ENCODE data around the gene RBFA. TPM values are rescaled to one million over a fixed set of nuclear protein-coding genes. Genes with fewer than 3 reads are reported as not detected.

The RBFA gene
- total RNA-seq, 1 donor from 2014 or later, result 19.4 TPM

DNA sequence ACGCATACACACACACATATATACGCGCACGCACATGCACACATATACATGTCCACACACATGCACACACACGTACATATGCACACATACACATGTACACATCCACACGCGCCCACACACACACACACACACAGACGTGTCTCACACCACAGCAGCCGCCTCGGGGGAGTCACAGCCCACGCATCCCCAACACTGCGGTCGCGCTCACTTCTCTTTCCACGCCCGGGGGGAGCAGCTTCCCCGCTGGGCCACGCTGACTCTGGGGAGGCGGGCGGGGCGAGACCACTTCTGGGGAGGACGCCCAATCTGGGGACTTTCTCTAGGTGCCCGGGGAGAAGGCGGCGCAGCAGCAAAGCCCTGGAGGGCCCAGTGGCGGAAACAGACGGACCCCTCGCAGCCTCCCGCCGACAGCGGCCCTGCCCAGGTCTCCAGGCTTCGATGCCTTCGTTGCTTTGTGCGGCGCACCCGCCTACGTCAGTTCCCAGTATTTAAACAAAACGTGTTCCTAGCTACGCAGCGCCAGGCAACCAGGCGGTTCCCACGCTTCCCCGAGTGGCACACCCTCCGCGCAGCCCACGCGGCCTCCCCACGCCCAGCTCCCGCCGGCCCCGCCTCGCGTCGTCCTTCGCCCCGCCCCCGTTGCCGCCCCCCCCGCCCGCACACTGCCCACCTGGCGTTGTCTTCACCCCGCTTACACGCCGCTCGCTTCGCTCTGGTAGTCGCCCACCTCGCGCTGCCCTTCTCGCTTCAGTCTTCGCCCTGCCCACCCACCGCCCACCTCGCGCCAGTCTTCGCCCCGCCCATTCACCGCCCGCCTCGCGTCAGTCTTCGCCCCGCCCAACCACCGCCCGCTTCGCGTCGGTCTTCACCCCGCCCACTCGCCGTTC, 810 bp upstream of the RBFA start:
- ATAC-seq, result peak; percentile 6

- no peak for ATAC-seq
Measured at GRCh38 chr18:80034852-80035406, 695 bp downstream of the RBFA start.

DNA sequence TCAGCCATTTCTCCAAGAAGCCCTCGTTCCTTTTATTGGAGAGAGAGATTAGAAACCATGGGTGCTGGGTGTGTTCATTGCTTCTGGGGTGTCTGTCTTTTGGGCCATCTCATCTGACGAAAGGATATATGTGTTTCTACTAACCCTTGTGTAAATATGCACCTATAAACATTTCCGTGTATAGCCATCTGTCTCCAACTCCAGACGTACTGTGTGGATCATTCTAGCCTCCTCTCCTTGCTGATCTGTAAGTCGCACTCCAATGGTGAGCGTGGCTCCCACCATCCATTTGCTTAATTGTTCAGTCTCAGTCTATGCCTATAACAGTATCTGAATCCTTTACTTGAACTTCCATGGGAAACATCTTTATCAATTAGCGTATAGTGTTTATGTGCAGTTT, 1.8 kb downstream of the RBFA start:
- no peak for ATAC-seq

GRCh38 chr18:80037300-80037699, 3.1 kb downstream of the RBFA start:
- no peak for ATAC-seq

DNA sequence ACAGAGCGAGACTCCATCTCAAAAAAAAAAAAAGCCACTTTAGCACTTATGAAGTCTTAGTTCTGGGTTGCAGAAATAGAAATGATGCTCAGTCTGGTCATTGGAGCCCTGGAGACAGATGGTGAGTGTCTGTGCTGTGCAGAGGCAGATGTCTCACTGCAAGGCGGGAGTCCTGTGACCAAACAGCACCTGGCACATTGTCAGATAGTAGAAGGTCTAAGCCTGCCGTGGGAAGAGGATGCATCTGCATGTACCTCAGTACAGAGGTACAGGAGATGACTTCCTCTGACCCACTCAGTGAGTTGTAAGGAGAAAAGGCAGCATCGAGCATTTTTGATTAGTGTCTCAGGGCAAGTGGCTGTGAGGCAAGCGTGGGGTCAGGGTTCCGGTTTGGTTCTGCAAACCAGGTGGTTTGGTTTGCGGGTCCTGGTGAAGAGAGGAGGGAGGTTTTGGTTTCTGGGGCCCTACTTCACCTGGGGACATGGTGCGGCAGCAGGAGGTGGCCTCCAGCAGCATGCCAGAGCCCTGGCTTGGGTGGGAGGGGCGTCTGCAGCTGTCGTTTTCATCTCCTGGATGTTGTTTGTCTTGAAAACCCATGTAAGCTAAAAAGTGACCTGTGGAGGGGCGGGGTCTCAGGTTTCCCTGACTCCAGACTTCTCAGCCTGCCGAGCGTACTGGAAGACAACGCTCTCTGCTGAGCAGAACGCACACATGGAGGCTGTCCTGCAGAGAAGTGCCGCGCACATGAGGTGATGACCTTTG, 3.8 kb downstream of the RBFA start:
- ATAC-seq, result no peak

GRCh38 chr18:80040515-80040914, 6.3 kb downstream of the RBFA start:
- ATAC-seq, result no peak

GRCh38 chr18:80041424-80041823, 7.2 kb downstream of the RBFA start:
- ATAC-seq, result no peak

GRCh38 chr18:80042785-80043184, 8.6 kb downstream of the RBFA start:
- ATAC-seq, result no peak

DNA sequence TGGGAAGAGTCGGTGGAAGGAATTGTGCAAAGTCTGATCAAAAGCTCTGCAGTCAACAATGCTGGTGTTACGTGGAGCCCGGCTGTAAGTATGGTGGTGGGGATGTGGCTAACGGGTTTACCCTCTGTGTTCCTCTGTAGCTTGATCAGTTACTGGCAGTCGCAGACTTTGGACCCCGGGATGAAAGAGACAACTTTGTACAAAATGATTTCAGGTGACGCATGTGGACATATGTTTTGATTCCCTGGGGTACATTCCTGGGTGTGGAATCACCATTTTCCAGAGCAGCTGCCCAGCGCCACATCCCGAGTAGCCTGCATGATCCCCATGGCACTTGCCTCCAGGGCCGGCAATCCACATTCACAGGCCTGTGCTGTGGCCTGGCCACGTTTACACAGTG, 9.8 kb downstream of the RBFA start:
- ATAC-seq, result no peak

DNA sequence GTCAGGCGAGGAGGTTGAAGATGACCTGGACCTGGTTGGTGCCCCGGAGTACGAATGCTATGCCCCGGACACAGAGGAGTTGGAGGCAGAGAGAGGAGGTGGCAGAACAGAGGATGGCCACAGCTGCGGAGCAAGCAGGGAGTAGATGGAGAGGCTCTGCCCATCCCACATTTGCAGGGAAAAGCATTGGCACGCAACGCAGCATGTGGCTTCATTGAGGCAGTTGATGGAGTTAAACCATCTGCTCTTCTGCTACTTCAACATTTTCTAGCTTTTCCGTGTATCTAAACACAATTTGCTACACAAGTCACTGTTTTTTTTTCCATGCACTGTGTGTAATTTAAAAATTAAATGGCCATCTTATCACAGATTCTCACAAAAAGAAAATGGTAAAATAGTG, 11.8 kb downstream of the RBFA start:
- no peak for ATAC-seq

GRCh38 chr18:80046431-80046830, 12.2 kb downstream of the RBFA start:
- no peak for ATAC-seq

- no peak for ATAC-seq
Measured at GRCh38 chr18:80046961-80047541, 12.8 kb downstream of the RBFA start.

DNA sequence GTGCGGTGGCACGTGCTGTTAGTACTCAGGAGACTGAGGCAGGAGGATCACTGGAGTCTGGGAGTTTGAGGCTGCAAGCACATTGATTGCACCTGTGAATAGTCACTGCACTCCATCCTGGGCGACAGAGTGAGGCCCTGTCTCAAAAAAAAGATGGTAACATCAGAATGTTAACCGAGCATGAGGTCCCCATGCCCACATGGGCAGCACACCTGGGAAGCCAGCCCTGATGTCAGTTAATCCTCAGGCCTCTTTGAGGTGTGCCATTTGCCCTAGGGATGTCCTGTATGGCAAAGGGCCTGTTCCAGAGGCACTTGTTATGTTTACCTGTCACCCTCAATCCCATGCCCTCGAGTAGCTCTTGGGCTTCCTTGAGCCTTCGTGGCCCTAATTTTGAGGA, 16.6 kb downstream of the RBFA start:
- no peak for ATAC-seq

DNA sequence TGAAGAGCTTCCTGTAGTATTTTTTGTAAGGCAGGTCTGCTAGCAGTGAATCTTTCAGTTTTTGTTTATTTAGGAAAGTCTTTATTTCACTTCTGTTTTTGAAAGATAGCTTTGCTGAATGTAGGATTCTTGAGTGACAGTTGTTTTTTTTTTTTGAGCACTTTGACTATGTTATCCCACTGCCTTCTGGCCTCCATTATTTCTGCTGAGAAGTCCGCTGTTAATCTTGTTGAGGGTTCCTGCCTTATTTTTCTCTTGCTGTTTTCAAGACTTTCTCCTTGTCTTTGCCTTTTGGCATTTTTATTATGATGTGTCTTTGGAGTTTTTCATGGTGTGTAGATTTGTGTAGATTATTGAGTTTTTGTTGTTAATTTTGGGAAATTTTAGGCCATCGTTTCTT, 21.9 kb downstream of the RBFA start:
- no peak for ATAC-seq

DNA sequence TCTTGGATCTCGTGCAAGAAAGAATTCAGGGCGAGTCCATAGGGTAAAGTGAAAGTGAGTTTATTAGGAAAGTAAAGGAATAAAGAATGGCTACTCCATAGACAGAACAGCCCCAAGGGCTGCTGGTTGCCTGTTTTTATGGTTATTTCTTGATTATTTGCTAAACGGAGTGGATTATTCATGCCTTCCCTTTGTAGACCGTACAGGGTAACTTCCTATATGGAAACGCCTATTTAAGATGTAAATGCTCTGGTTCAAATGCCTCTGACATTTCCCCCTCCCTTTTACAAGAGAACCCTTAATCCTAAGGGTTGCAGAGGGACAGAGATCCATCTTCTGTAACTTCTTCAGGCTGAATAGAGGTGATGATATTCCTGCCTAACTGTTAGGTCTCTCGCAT, 25.7 kb downstream of the RBFA start:
- ATAC-seq, result no peak

DNA sequence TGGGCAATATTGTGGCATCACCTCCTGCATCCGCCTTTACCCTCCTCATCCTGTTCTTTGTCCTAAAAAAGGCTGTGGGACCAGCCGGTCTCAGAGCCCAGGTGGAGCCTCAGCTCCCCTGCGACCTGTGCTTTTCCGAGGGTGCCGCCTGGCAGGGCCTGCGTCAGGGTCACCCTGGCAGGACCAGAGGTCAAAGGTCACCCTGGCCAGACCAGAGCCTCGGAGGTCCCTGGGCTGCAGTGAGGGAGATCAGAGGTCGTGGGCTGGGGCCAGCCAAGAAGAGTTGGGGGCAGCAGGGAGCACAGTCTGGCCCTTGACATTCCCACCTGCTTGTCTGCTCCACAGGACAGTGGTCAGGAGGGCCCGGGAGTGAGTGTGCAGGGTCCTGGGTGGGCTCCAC, 31.5 kb downstream of the RBFA start:
- no peak for ATAC-seq

- ATAC-seq, result no peak
Measured at GRCh38 chr18:80067321-80067720, 33.1 kb downstream of the RBFA start.

GRCh38 chr18:80067897-80068296, 33.7 kb downstream of the RBFA start:
- ATAC-seq, result no peak

DNA sequence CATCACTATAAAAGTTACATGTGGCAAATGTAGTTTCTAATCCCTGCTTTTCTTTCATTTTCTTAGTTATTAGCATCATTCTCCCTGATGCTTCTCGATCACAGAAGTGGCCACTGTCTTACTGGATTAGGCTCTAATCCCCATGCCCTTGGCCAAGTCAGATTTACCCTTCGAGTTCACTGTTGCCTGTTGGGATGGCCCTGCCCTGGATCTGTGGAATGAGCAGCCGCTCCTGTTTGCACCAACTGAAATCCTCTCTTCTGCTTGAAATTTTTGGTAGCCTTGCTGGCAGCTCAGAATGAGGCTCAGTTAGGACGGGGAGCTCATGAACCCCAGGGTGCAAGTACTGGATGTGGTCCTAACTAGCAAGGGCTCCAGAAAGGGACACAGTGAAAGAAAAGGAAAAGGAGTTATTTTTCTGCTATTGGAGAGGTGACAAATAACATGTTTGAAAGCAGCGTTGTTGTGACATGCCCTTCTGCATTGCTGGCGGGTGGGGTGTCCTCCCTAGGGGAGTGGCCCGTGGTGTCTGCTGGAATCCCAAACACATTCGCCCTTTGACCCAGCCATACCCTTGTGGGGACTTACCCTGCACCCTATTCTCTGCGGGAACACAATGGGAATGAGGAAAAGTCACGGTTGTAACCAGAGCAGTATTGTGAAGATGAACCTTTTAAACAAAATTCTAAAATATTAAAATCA, 34.5 kb downstream of the RBFA start:
- ATAC-seq, result peak; percentile 46

GRCh38 chr18:80070825-80071224, 36.6 kb downstream of the RBFA start:
- ATAC-seq, result no peak

- no peak for ATAC-seq
Measured at GRCh38 chr18:80074183-80074582, 39.9 kb downstream of the RBFA start.

GRCh38 chr18:80074697-80075096, 40.5 kb downstream of the RBFA start:
- ATAC-seq, result no peak

DNA sequence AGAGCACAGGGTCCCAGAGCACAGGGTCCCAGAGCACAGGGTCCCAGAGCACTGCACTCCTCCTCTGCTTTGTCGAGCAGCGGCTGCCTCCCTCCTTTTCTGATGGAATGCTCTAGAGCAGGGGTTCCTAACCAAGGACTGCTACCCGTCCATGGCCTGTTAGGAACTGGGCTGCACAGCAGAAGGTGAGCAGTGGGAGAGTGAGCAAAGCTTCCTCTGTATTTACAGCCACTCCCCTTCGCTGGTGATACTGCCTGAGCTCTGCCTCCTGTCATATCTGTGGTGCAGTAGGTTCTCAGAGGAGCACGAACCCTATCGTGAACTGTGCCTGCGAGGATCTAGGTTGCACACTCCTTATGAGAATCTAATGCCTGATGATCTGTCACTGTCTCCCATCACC, 41.7 kb downstream of the RBFA start:
- ATAC-seq, result no peak
